ENCODE results near the gene RTKN2. TPM values are rescaled to one million over a fixed set of nuclear protein-coding genes. Genes with fewer than 3 reads are reported as not detected.

Gene RTKN2
- polyA plus RNA-seq, 1 of the 3 experiments (the other 2 are of a cell fraction): 1.4 TPM

DNA sequence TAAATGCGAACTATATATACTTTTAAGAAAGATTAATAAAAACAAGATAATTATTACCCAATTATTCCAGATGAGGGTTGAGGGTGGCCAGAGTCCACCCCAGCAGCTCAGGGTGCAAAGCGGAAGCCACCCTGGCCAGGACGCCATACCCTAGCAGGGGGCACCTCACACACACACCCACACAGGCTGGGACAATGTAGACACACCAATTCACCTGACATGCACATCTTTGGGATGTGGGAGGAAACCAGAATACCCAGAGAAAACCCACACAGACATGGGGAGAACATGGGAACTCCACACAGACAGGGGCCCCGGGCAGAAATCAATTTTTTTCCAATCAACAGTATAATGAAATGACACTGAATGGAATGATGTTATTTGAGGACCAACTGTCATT is 86.0 kb downstream of the RTKN2 start:
- Histone ChIP-seq H3F3A (replicated peaks; ENCODE audit: insufficient read depth) (no peaks in the 10 kb centered on the region), H3K4me2 (no peak overlapping the region), H2AFZ (ENCODE audit: low read depth) (no peak overlapping the region), H3K36me3 (replicated peaks in 1 of 2; ENCODE audit: control insufficient read depth in 1 of 2, insufficient read depth in 2 of 2, low read length in 1 of 2) (no peaks in the 10 kb centered on the region), H3K9ac (no peak overlapping the region), H3K9me2 (no peaks in the 10 kb centered on the region), H4K20me1 (ENCODE audit: insufficient read depth) (no peaks in the 10 kb centered on the region), H3K4me3 (ENCODE audit: low read depth in 2 of 2, low read length in 1 of 2) (no peak overlapping the region), H3K27ac (ENCODE audit: low read depth in 2 of 2, low read length in 1 of 2) (no peak overlapping the region), H3K4me1 (ENCODE audit: control insufficient read depth in 1 of 2, insufficient read depth in 2 of 2, low read depth in 1 of 2, low read length in 1 of 2) (no peaks in the 10 kb centered on the region), H3K27me3 (ENCODE audit: insufficient read depth) (no peaks in the 10 kb centered on the region), H3K9me3 (no peaks in the 10 kb centered on the region), H3K79me2 (ENCODE audit: insufficient read depth) (no peaks in the 10 kb centered on the region)
- ChIA-PET CTCF (interaction anchor here (1.7 kb wide), 1 partner anchor 144 kb away, joined by 5 read pairs; no protein-coding TSS in a partner anchor), POLR2A (no interaction called here)
- TF ChIP-seq RXRA (IDR thresholded peaks at IDR 0.05; ENCODE audit: borderline replicate concordance, low read depth) (no peak), EP300 (IDR thresholded peaks at IDR 0.05; ENCODE audit: borderline replicate concordance in 1 of 2, low read depth in 1 of 2, low read length in 1 of 2) (no peak), EZH2phosphoT487 (IDR thresholded peaks at IDR 0.05; ENCODE audit: borderline replicate concordance, low read depth) (no peak), REST (IDR thresholded peaks at IDR 0.05; ENCODE audit: low read depth, low read length) (no peak), MAX (IDR thresholded peaks at IDR 0.05; ENCODE audit: low read depth) (no peak), MXI1 (IDR thresholded peaks at IDR 0.05; ENCODE audit: low read depth, low read length) (no peak), GATA2 (CRISPR knock-in tag; IDR thresholded peaks at IDR 0.05) (no peak), SIN3A (IDR thresholded peaks at IDR 0.05; ENCODE audit: borderline replicate concordance, low read depth, low read length) (no peak), ELF1 (IDR thresholded peaks at IDR 0.05) (no peak), FOXM1 (IDR thresholded peaks at IDR 0.05; ENCODE audit: low read depth) (no peak), RFX5 (IDR thresholded peaks at IDR 0.05; ENCODE audit: low read length) (no peak), NFIC (IDR thresholded peaks at IDR 0.05; ENCODE audit: borderline replicate concordance) (no peak), YY1 (IDR thresholded peaks at IDR 0.05; ENCODE audit: low read depth) (no peak), RCOR1 (IDR thresholded peaks at IDR 0.05; ENCODE audit: low read length) (no peak), TAF1 (IDR thresholded peaks at IDR 0.05; ENCODE audit: borderline replicate concordance, low read depth, low read length) (no peak), CHD2 (IDR thresholded peaks at IDR 0.05; ENCODE audit: low read length, partially characterized antibody) (no peak)
- TF ChIP-seq, protein P1, sequence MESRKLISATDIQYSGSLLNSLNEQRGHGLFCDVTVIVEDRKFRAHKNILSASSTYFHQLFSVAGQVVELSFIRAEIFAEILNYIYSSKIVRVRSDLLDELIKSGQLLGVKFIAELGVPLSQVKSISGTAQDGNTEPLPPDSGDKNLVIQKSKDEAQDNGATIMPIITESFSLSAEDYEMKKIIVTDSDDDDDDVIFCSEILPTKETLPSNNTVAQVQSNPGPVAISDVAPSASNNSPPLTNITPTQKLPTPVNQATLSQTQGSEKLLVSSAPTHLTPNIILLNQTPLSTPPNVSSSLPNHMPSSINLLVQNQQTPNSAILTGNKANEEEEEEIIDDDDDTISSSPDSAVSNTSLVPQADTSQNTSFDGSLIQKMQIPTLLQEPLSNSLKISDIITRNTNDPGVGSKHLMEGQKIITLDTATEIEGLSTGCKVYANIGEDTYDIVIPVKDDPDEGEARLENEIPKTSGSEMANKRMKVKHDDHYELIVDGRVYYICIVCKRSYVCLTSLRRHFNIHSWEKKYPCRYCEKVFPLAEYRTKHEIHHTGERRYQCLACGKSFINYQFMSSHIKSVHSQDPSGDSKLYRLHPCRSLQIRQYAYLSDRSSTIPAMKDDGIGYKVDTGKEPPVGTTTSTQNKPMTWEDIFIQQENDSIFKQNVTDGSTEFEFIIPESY (IDR thresholded peaks at IDR 0.05; ENCODE audit: borderline replicate concordance, low read depth): no peak
- TF ChIP-seq, protein P2, sequence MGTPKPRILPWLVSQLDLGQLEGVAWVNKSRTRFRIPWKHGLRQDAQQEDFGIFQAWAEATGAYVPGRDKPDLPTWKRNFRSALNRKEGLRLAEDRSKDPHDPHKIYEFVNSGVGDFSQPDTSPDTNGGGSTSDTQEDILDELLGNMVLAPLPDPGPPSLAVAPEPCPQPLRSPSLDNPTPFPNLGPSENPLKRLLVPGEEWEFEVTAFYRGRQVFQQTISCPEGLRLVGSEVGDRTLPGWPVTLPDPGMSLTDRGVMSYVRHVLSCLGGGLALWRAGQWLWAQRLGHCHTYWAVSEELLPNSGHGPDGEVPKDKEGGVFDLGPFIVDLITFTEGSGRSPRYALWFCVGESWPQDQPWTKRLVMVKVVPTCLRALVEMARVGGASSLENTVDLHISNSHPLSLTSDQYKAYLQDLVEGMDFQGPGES (IDR thresholded peaks at IDR 0.05; ENCODE audit: low read depth, low read length): no peak
- no peak for DNase-seq
- 87% methylated on average over 4 of the region's 4 CpGs for WGBS (ENCODE audit: low lambda C conversion rate)
